ENCODE measurements around the gene ARG2. TPM values are rescaled to one million over a fixed set of nuclear protein-coding genes. Genes with fewer than 3 reads are reported as not detected.

The ARG2 gene
- 1 to 10 TPM; 4.3 to 8.0 TPM for total RNA-seq

- Mint-ChIP-seq H3K4me3 (peak within 1 kb of the TSS; percentile 88), H3K9me3 (no peaks in the 10 kb centered on the region)
- peak; percentile 99 for ATAC-seq
Measured at GRCh38 chr14:67619446-67620216, at the start of gene ARG2. ARG2 (plus strand) TSS chr14:67619920; CDS start chr14:67619978, 58 bp downstream.

GRCh38 chr14:67570453-67570852, 49.3 kb upstream of the ARG2 start:
- no peaks in the 10 kb centered on the region for H3K9me3 Mint-ChIP-seq
- peaks cover 8 to 11% of the 10 kb centered on the region in 2 donors for H3K27me3 Mint-ChIP-seq
- no peak overlapping the region for H3K4me3 Mint-ChIP-seq
- H3K27ac Mint-ChIP-seq = no peak overlapping the region
- H3K36me3 Mint-ChIP-seq = no peaks in the 10 kb centered on the region
- DNase-seq (ENCODE audit: low spot score) (no peak), ATAC-seq (no peak)
- H3K4me1 Mint-ChIP-seq (ENCODE audit: low read depth in 2 of 2) = peaks cover 0 to 10% of the 10 kb centered on the region in 2 donors

More at GRCh38 chr14:67619446-67620216, at the start of gene ARG2:
- Mint-ChIP-seq H3K27me3 (peaks cover 0 to 14% of the 10 kb centered on the region in 2 donors), H3K27ac (peak within 1 kb of the TSS; percentile 67 to 90), H3K36me3 (no peaks in the 10 kb centered on the region), H3K4me1 (ENCODE audit: low read depth in 2 of 2) (peaks cover 28 to 33% of the 10 kb centered on the region in 2 donors)
- DNase-seq (ENCODE audit: low spot score) = peak; percentile 98

- H3K4me1 Mint-ChIP-seq (ENCODE audit: low read depth in 2 of 2) = peaks cover 0 to 10% of the 10 kb centered on the region in 2 donors
- ATAC-seq (peak; percentile 74), DNase-seq (ENCODE audit: low spot score) (peak; percentile 66)
- no peak overlapping the region for H3K4me3 Mint-ChIP-seq
- H3K27ac Mint-ChIP-seq = no peak overlapping the region
- no peaks in the 10 kb centered on the region for H3K9me3 Mint-ChIP-seq
- peaks cover 8 to 11% of the 10 kb centered on the region in 2 donors for H3K27me3 Mint-ChIP-seq
- H3K36me3 Mint-ChIP-seq = no peaks in the 10 kb centered on the region
Measured at GRCh38 chr14:67571275-67571990, 48.3 kb upstream of the ARG2 start.

GRCh38 chr14:67571991-67572323, 47.8 kb upstream of the ARG2 start:
- H3K4me3 Mint-ChIP-seq = no peak overlapping the region
- ATAC-seq = no peak

GRCh38 chr14:67572608-67573007, 47.1 kb upstream of the ARG2 start:
- H3K9me3 Mint-ChIP-seq = no peaks in the 10 kb centered on the region
- ATAC-seq (no peak), DNase-seq (ENCODE audit: low spot score) (peak; percentile 0)
- peaks cover 8% of the 10 kb centered on the region in 2 donors for H3K27me3 Mint-ChIP-seq
- H3K36me3 Mint-ChIP-seq = no peaks in the 10 kb centered on the region
- H3K27ac Mint-ChIP-seq = no peak overlapping the region
- no peak overlapping the region for H3K4me3 Mint-ChIP-seq
- H3K4me1 Mint-ChIP-seq (ENCODE audit: low read depth in 2 of 2) = peaks cover 0 to 8% of the 10 kb centered on the region in 2 donors

More at GRCh38 chr14:67571991-67572323, 47.8 kb upstream of the ARG2 start:
- peak; percentile 55 for DNase-seq (ENCODE audit: low spot score)
- no peaks in the 10 kb centered on the region for H3K36me3 Mint-ChIP-seq
- peaks cover 0 to 10% of the 10 kb centered on the region in 2 donors for H3K4me1 Mint-ChIP-seq (ENCODE audit: low read depth in 2 of 2)
- no peaks in the 10 kb centered on the region for H3K9me3 Mint-ChIP-seq
- H3K27me3 Mint-ChIP-seq = peaks cover 8 to 11% of the 10 kb centered on the region in 2 donors
- no peak overlapping the region for H3K27ac Mint-ChIP-seq

GRCh38 chr14:67573228-67574010, 46.3 kb upstream of the ARG2 start:
- Mint-ChIP-seq H3K27ac (no peak overlapping the region), H3K4me1 (ENCODE audit: low read depth in 2 of 2) (peaks cover 0 to 8% of the 10 kb centered on the region in 2 donors), H3K36me3 (no peaks in the 10 kb centered on the region), H3K27me3 (peaks cover 7 to 8% of the 10 kb centered on the region in 2 donors), H3K9me3 (no peaks in the 10 kb centered on the region), H3K4me3 (no peak overlapping the region)
- peak; percentile 49 for DNase-seq (ENCODE audit: low spot score)
- no peak for ATAC-seq

- H3K4me3 Mint-ChIP-seq = no peak overlapping the region
- H3K9me3 Mint-ChIP-seq = no peaks in the 10 kb centered on the region
- peaks cover 0 to 8% of the 10 kb centered on the region in 2 donors for H3K4me1 Mint-ChIP-seq (ENCODE audit: low read depth in 2 of 2)
- H3K27ac Mint-ChIP-seq = no peak overlapping the region
- DNase-seq (ENCODE audit: low spot score) (peak; percentile 41), ATAC-seq (no peak)
- peaks cover 7 to 8% of the 10 kb centered on the region in 2 donors for H3K27me3 Mint-ChIP-seq
- no peaks in the 10 kb centered on the region for H3K36me3 Mint-ChIP-seq
Measured at GRCh38 chr14:67574156-67574555, 45.6 kb upstream of the ARG2 start.

GRCh38 chr14:67574806-67575205, 44.9 kb upstream of the ARG2 start:
- Mint-ChIP-seq H3K27me3 (peaks cover 7 to 8% of the 10 kb centered on the region in 2 donors), H3K4me1 (ENCODE audit: low read depth in 2 of 2) (peaks cover 0 to 8% of the 10 kb centered on the region in 2 donors), H3K9me3 (no peaks in the 10 kb centered on the region), H3K4me3 (no peak overlapping the region), H3K36me3 (no peaks in the 10 kb centered on the region), H3K27ac (no peak overlapping the region)
- ATAC-seq = no peak
- DNase-seq (ENCODE audit: low spot score) = no peak

GRCh38 chr14:67575684-67576083, 44.0 kb upstream of the ARG2 start:
- Mint-ChIP-seq H3K27me3 (peaks cover 4 to 8% of the 10 kb centered on the region in 2 donors), H3K4me3 (no peak overlapping the region), H3K36me3 (no peaks in the 10 kb centered on the region), H3K27ac (no peak overlapping the region), H3K9me3 (no peaks in the 10 kb centered on the region), H3K4me1 (ENCODE audit: low read depth in 2 of 2) (peaks cover 0 to 5% of the 10 kb centered on the region in 2 donors)
- DNase-seq (ENCODE audit: low spot score) (no peak), ATAC-seq (no peak)

- H3K4me3 Mint-ChIP-seq = no peak overlapping the region
- no peaks in the 10 kb centered on the region for H3K9me3 Mint-ChIP-seq
- no peak overlapping the region for H3K27ac Mint-ChIP-seq
- DNase-seq (ENCODE audit: low spot score) (peak; percentile 28), ATAC-seq (no peak)
- H3K4me1 Mint-ChIP-seq (ENCODE audit: low read depth in 2 of 2) = peaks cover 0 to under 1% of the 10 kb centered on the region in 2 donors
- H3K27me3 Mint-ChIP-seq = peaks cover under 1 to 3% of the 10 kb centered on the region in 2 donors
- H3K36me3 Mint-ChIP-seq = no peaks in the 10 kb centered on the region
Measured at GRCh38 chr14:67576216-67576955, 43.3 kb upstream of the ARG2 start.

GRCh38 chr14:67577181-67577808, 42.4 kb upstream of the ARG2 start:
- H3K4me1 Mint-ChIP-seq (ENCODE audit: low read depth in 2 of 2) = no peaks in the 10 kb centered on the region
- no peaks in the 10 kb centered on the region for H3K36me3 Mint-ChIP-seq
- H3K27me3 Mint-ChIP-seq = no peaks in the 10 kb centered on the region
- no peaks in the 10 kb centered on the region for H3K9me3 Mint-ChIP-seq
- ATAC-seq (no peak), DNase-seq (ENCODE audit: low spot score) (peak; percentile 41)
- H3K4me3 Mint-ChIP-seq = no peak overlapping the region
- no peak overlapping the region for H3K27ac Mint-ChIP-seq

GRCh38 chr14:67577909-67578749, 41.6 kb upstream of the ARG2 start:
- no peak overlapping the region for H3K27ac Mint-ChIP-seq
- DNase-seq (ENCODE audit: low spot score) = peak; percentile 54

More at GRCh38 chr14:67577909-67578749, 41.6 kb upstream of the ARG2 start:
- no peaks in the 10 kb centered on the region for H3K27me3 Mint-ChIP-seq
- H3K36me3 Mint-ChIP-seq = no peaks in the 10 kb centered on the region
- H3K4me1 Mint-ChIP-seq (ENCODE audit: low read depth in 2 of 2) = no peaks in the 10 kb centered on the region
- peak; percentile 12 to 24 for ATAC-seq
- no peaks in the 10 kb centered on the region for H3K9me3 Mint-ChIP-seq
- H3K4me3 Mint-ChIP-seq = no peak overlapping the region
